ENCODE results near the gene TMEM121.
"Not testable (repeated sequence)": the region's sequence is repeated elsewhere in the genome, so short reads cannot be mapped to it uniquely, and the experiment has no call there.

GRCh38 chr14:105575016-105575700, 48.8 kb downstream of the TMEM121 start:
- TF ChIP-seq CTCF (conservative IDR thresholded peaks at IDR 0.05); EZH2 (IDR thresholded peaks at IDR 0.05; ENCODE audit: low read depth): not testable (repeated sequence)
